DMS114 treated with DMSO at 0.1 percent for 48 hours (cell line): ENCODE results near the gene HSPG2.
A peak's percentile ranks its signal among the peaks of the same experiment; 100 is the strongest.
"Not testable (repeated sequence)": the region's sequence is repeated elsewhere in the genome, so short reads cannot be mapped to it uniquely, and the experiment has no call there.

Experiments used
- DNase-seq: peaks from one replicate; lab custom pipeline; 2025; ENCODE audit not compliant: unreplicated experiment; lab: John Stamatoyannopoulos, UW

The HSPG2 gene

GRCh38 chr1:21813542-21813941, 123.6 kb downstream of the HSPG2 start:
- no peak for DNase-seq

GRCh38 chr1:21811875-21812305, 125.2 kb downstream of the HSPG2 start, which contains the start of gene LDLRAD2:
LDLRAD2 (plus strand) TSS chr1:21812265; CDS start chr1:21812452, 187 bp downstream.
- no peak for DNase-seq

- no peak for DNase-seq
These were observed 132.6 kb downstream of the HSPG2 start for GRCh38 chr1:21804536-21804935.

- DNase-seq = no peak
These were observed 136.0 kb downstream of the HSPG2 start for GRCh38 chr1:21801100-21801499.

GRCh38 chr1:21799730-21800129, 137.4 kb downstream of the HSPG2 start:
- no peak for DNase-seq

- DNase-seq = no peak
These were observed 142.0 kb downstream of the HSPG2 start for GRCh38 chr1:21795075-21795474.

- no peak for DNase-seq
These were observed 142.5 kb downstream of the HSPG2 start for GRCh38 chr1:21794656-21795055.

- DNase-seq = no peak
These were observed 144.0 kb downstream of the HSPG2 start for GRCh38 chr1:21793104-21793503.

- no peak for DNase-seq
These were observed 150.5 kb downstream of the HSPG2 start for GRCh38 chr1:21786640-21787039.

- DNase-seq = not testable (repeated sequence)
These were observed 151.3 kb downstream of the HSPG2 start for GRCh38 chr1:21785764-21786163.

GRCh38 chr1:21783679-21784603, 153.2 kb downstream of the HSPG2 start:
- no peak for DNase-seq

- peak; percentile 90 for DNase-seq
These were observed 154.0 kb downstream of the HSPG2 start, which contains the start of gene USP48 for GRCh38 chr1:21782868-21783678. USP48 (minus strand) TSS chr1:21783149; CDS start chr1:21782957, 192 bp downstream.

GRCh38 chr1:21782349-21782867, 154.7 kb downstream of the HSPG2 start:
- peak; percentile 74 for DNase-seq

GRCh38 chr1:21781815-21782348, 155.2 kb downstream of the HSPG2 start:
- DNase-seq = peak; percentile 74

GRCh38 chr1:21779613-21780521, 157.2 kb downstream of the HSPG2 start:
- no peak for DNase-seq

- no peak for DNase-seq
These were observed 158.7 kb downstream of the HSPG2 start for GRCh38 chr1:21778405-21778727.

- not testable (repeated sequence) for DNase-seq
These were observed 160.2 kb downstream of the HSPG2 start for GRCh38 chr1:21776925-21777324.

- DNase-seq = no peak
These were observed 161.0 kb downstream of the HSPG2 start for GRCh38 chr1:21775985-21776562.

- no peak for DNase-seq
These were observed 161.6 kb downstream of the HSPG2 start for GRCh38 chr1:21775550-21775914.
